Activated CD4-positive, alpha-beta memory T cell treated with anti-CD3 and anti-CD28 coated beads for 36 hours (primary cell): ENCODE results near the gene MRAP2. TPM values are rescaled to one million over a fixed set of nuclear protein-coding genes. Genes with fewer than 3 reads are reported as not detected.
"Not testable (repeated sequence)": the region's sequence is repeated elsewhere in the genome, so short reads cannot be mapped to it uniquely, and the experiment has no call there.

ENCODE experiments used
- CTCF ChIA-PET: fragments of 350-600 bp; sonication (Branson Sonifier 250); formaldehyde crosslinking; loops from one replicate; lab custom pipeline; 2021; ENCODE audit warnings: antibody characterized with exemption, inconsistent platforms; lab: Charles Lee
- POLR2A ChIA-PET: fragments of 350-600 bp; sonication (Branson Sonifier 250); formaldehyde crosslinking; loops from one replicate; lab custom pipeline; 2021; ENCODE audit warnings: antibody characterized with exemption; lab: Charles Lee
- DNase-seq: peaks from one replicate; pipeline ENCODE4 v3.0.0-alpha.2; 2020
- H3K27ac Mint-ChIP-seq: one replicate; pipeline ENCODE4 v1.8.0; 2021; ENCODE audit warnings: mixed read lengths
- H3K27me3 Mint-ChIP-seq: one replicate; pipeline ENCODE4 v1.8.0; 2021; ENCODE audit warnings: mixed read lengths
- H3K36me3 Mint-ChIP-seq: one replicate; pipeline ENCODE4 v1.8.0; 2021; ENCODE audit warnings: mixed read lengths
- H3K4me1 Mint-ChIP-seq: one replicate; pipeline ENCODE4 v1.8.0; 2021; ENCODE audit warnings: low read depth, mixed read lengths
- H3K4me3 Mint-ChIP-seq: one replicate; pipeline ENCODE4 v1.8.0; 2021; ENCODE audit warnings: mild to moderate bottlenecking, mixed read lengths
- H3K9me3 Mint-ChIP-seq: one replicate; pipeline ENCODE4 v1.8.0; 2021; ENCODE audit warnings: mixed read lengths
- intact Hi-C: fragments of 100-400 bp; cut with micrococcal nuclease; formaldehyde crosslinking; loops from one replicate; pipeline ENCODE4 v1.15.1; 2023
- total RNA-seq, 2 experiments: library from RNA; stranded (reverse); gene quantifications; one replicate each; pipeline ENCODE4 v1.2.3, GENCODE V29; 2021

The MRAP2 gene
- total RNA-seq, 2 experiments from 2014 or later, result not detected

GRCh38 chr6:84118191-84118590 is 84.6 kb downstream of the MRAP2 start:
- Mint-ChIP-seq H3K27me3 (peaks cover 10% of the 10 kb centered on the region), H3K4me1 (no peaks in the 10 kb centered on the region), H3K27ac (no peak overlapping the region), H3K9me3 (peaks cover 5% of the 10 kb centered on the region), H3K36me3 (peaks cover 14% of the 10 kb centered on the region), H3K4me3 (no peak overlapping the region)
- ChIA-PET POLR2A (no interaction called here), CTCF (no interaction called here)
- no peak for DNase-seq
- intact Hi-C loops, result no loop called here

- Mint-ChIP-seq H3K9me3 (peaks cover 5% of the 10 kb centered on the region), H3K4me1 (no peaks in the 10 kb centered on the region), H3K27ac (no peak overlapping the region), H3K36me3 (peaks cover 25% of the 10 kb centered on the region), H3K4me3 (no peak overlapping the region), H3K27me3 (peaks cover 8% of the 10 kb centered on the region)
- ChIA-PET CTCF (no interaction called here), POLR2A (no interaction called here)
- DNase-seq, result no peak
- intact Hi-C loops, result no loop called here
Observed at GRCh38 chr6:84119277-84119676, 85.7 kb downstream of the MRAP2 start.

GRCh38 chr6:84123186-84123585 is 89.6 kb downstream of the MRAP2 start:
- no peak overlapping the region for H3K27ac Mint-ChIP-seq
- intact Hi-C loops, result no loop called here
- H3K4me3 Mint-ChIP-seq, result no peak overlapping the region
- no peaks in the 10 kb centered on the region for H3K9me3 Mint-ChIP-seq
- ChIA-PET CTCF (no interaction called here), POLR2A (no interaction called here)
- no peak for DNase-seq
- no peaks in the 10 kb centered on the region for H3K27me3 Mint-ChIP-seq
- no peaks in the 10 kb centered on the region for H3K4me1 Mint-ChIP-seq
- H3K36me3 Mint-ChIP-seq, result peaks cover 39% of the 10 kb centered on the region

GRCh38 chr6:84129588-84129987 is 96.0 kb downstream of the MRAP2 start:
- intact Hi-C loops, H3K27ac Mint-ChIP-seq, H3K4me1 Mint-ChIP-seq, H3K4me3 Mint-ChIP-seq, DNase-seq, H3K27me3 Mint-ChIP-seq, POLR2A ChIA-PET, CTCF ChIA-PET: not testable (repeated sequence)
- peaks cover 33% of the 10 kb centered on the region for H3K36me3 Mint-ChIP-seq
- peaks cover 15% of the 10 kb centered on the region for H3K9me3 Mint-ChIP-seq

GRCh38 chr6:84133385-84133784 is 99.8 kb downstream of the MRAP2 start:
- H3K27ac Mint-ChIP-seq, intact Hi-C loops, DNase-seq, CTCF ChIA-PET, POLR2A ChIA-PET, H3K27me3 Mint-ChIP-seq, H3K4me3 Mint-ChIP-seq, H3K4me1 Mint-ChIP-seq: not testable (repeated sequence)
- peaks cover 35% of the 10 kb centered on the region for H3K36me3 Mint-ChIP-seq
- H3K9me3 Mint-ChIP-seq, result peaks cover 15% of the 10 kb centered on the region

GRCh38 chr6:84135291-84135690 is 101.7 kb downstream of the MRAP2 start:
- intact Hi-C loops, result no loop called here
- Mint-ChIP-seq H3K36me3 (peaks cover 45% of the 10 kb centered on the region), H3K4me1 (no peaks in the 10 kb centered on the region), H3K9me3 (peaks cover 15% of the 10 kb centered on the region), H3K4me3 (no peak overlapping the region), H3K27ac (no peak overlapping the region), H3K27me3 (no peaks in the 10 kb centered on the region)
- no peak for DNase-seq
- POLR2A ChIA-PET, result no interaction called here
- CTCF ChIA-PET, result no interaction called here

GRCh38 chr6:84136364-84137050 is 102.9 kb downstream of the MRAP2 start:
- intact Hi-C loops, result no loop called here
- Mint-ChIP-seq H3K27ac (no peak overlapping the region), H3K4me3 (no peak overlapping the region), H3K27me3 (no peaks in the 10 kb centered on the region), H3K4me1 (no peaks in the 10 kb centered on the region), H3K9me3 (peaks cover 9% of the 10 kb centered on the region), H3K36me3 (peaks cover 54% of the 10 kb centered on the region)
- DNase-seq, result no peak
- POLR2A ChIA-PET, result no interaction called here
- CTCF ChIA-PET, result no interaction called here

GRCh38 chr6:84137051-84137375 is 103.4 kb downstream of the MRAP2 start:
- POLR2A ChIA-PET, result no interaction called here
- Mint-ChIP-seq H3K4me1 (no peaks in the 10 kb centered on the region), H3K9me3 (peaks cover 9% of the 10 kb centered on the region), H3K4me3 (no peak overlapping the region), H3K27me3 (no peaks in the 10 kb centered on the region), H3K36me3 (peaks cover 57% of the 10 kb centered on the region), H3K27ac (no peak overlapping the region)
- CTCF ChIA-PET, result no interaction called here
- DNase-seq, result no peak
- intact Hi-C loops, result no loop called here

GRCh38 chr6:84137989-84138575 is 104.5 kb downstream of the MRAP2 start:
- ChIA-PET CTCF (no interaction called here), POLR2A (no interaction called here)
- Mint-ChIP-seq H3K9me3 (peaks cover 2% of the 10 kb centered on the region), H3K4me3 (no peak overlapping the region), H3K4me1 (no peaks in the 10 kb centered on the region), H3K36me3 (peaks cover 48% of the 10 kb centered on the region), H3K27me3 (no peaks in the 10 kb centered on the region), H3K27ac (no peak overlapping the region)
- intact Hi-C loops, result no loop called here
- DNase-seq, result no peak

- Mint-ChIP-seq H3K27me3 (no peaks in the 10 kb centered on the region), H3K36me3 (peaks cover 40% of the 10 kb centered on the region), H3K27ac (no peak overlapping the region), H3K4me3 (no peak overlapping the region), H3K9me3 (no peaks in the 10 kb centered on the region), H3K4me1 (no peaks in the 10 kb centered on the region)
- no peak for DNase-seq
- ChIA-PET CTCF (no interaction called here), POLR2A (no interaction called here)
- intact Hi-C loops, result no loop called here
Observed at GRCh38 chr6:84139311-84139710, 105.7 kb downstream of the MRAP2 start.

Other genes with a start within 250 kb of the MRAP2 start
- gene RIPPLY2, start 180.4 kb upstream of the MRAP2 start, total RNA-seq, result not detected
- 10 to 100 TPM; 26.2 to 29.8 TPM for gene CYB5R4, start 174.1 kb upstream of the MRAP2 start, total RNA-seq
- gene CEP162, start 193.9 kb downstream of the MRAP2 start, total RNA-seq, result 1 to 10 TPM; 5.4 to 6.3 TPM